Stimulated activated CD4-positive, alpha-beta T cell treated with anti-CD3 and anti-CD28 coated beads, Interleukin-2, amount 100 ng/mL, for 24 hours (primary cell): ENCODE measurements around the gene EZH1.
A peak's percentile ranks its signal among the peaks of the same experiment; 100 is the strongest.

ENCODE experiments used
- DNase-seq, 2 donors: peaks; one replicate each; pipeline ENCODE4 v3.0.0-alpha.2; 2020

The EZH1 gene

DNA sequence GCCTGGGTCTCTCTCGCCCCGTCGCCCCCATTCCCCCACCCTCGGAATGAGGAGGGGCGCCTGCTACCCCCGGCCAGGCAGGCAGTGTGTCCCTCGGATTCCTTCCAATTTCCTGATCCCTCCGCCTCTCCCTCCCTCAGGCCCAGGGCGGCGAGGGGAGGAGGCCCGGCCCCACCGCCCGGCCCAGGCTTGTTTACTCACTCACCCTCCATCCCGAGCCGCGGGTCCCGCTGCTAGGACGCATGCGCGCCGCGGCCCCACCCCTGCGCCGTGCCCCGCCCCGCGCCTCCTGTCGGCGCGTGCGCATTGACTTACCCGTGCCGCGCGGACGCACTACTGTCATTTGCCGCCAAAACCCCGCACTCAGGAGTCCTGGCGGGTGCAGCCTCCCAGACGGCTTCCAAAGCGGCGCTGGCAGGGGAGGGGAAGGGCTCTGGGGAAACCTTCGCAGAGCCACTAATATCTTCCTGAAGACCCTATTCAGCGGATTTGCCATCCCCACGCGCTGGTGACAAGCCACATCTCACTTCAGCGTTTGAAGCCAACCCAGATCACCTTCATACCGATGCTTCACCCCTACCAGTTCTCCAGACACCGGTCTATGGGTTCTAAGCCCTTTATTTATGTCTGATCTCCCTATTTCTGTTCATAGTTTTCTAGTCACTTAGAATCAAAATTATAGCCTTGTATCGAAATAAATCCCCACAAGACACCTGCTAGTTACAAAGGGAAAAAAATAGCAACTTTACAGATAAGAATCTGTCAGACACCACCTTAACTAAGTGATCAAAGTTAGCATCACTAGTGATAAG is at the start of gene EZH1:
Gene EZH1, minus strand, starts transcription at position 235 of the 812 bp plus-strand sequence. CDS start 16,099 bp downstream, outside the sequence.
- peak; percentile 91 to 93 for DNase-seq

DNA sequence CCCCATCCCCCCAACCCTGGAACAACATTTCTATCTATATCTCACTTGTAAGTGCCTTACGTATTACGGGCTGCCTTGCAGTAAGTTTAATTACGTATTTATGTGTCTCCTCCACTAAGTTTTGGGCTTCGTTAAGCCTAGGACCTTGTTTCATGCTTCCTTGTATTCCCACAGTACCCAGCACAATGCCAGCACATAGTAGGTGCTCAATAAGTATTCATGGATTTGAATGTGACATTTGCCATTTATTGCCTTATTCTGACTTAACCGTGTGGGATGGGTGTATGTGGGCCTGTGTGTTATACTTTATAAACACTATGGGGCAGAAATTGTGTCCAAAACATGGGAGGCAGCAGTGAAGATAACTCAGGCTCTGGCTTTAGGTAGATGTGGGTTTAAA is 47.7 kb upstream of the EZH1 start:
- no peak for DNase-seq

DNA sequence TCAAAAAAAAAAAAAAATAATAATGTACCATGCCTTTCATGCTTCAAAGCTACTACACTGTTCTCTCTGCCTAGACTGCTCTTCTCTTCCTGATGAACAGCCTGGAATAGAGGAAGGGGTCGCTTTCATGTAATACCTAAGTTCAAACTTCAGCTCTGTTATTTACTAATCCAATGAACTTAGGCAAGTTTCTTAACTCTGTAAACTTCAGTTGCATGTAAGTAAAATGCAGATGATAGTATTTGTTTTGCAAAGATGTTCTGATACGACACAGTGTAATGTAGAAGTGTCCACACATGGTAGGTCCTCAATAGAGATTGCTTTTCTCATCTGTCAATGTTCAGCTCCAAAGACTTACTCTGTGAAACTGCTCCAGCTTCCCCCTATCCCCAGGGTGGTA is 47.1 kb upstream of the EZH1 start:
- no peak for DNase-seq

DNA sequence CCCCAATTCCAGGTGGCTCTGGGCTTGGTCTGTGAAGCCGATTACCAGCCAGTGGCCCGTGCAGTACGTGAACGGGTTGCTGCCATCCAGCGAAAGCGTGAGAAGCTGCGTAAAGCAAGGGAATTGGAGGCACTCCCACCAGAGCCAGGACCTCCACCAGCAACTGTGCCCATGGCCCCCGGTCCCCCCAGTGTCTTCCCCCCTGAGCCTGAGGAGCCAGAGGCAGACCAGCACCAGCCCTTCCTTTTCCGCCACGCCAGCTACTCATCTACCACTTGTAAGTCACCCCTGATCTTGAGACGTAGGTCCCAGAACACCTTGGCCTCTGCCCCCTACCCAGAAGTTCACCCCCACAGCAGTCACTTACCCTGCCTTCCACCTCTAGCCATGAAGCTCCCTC is 42.4 kb upstream of the EZH1 start:
- no peak for DNase-seq

DNA sequence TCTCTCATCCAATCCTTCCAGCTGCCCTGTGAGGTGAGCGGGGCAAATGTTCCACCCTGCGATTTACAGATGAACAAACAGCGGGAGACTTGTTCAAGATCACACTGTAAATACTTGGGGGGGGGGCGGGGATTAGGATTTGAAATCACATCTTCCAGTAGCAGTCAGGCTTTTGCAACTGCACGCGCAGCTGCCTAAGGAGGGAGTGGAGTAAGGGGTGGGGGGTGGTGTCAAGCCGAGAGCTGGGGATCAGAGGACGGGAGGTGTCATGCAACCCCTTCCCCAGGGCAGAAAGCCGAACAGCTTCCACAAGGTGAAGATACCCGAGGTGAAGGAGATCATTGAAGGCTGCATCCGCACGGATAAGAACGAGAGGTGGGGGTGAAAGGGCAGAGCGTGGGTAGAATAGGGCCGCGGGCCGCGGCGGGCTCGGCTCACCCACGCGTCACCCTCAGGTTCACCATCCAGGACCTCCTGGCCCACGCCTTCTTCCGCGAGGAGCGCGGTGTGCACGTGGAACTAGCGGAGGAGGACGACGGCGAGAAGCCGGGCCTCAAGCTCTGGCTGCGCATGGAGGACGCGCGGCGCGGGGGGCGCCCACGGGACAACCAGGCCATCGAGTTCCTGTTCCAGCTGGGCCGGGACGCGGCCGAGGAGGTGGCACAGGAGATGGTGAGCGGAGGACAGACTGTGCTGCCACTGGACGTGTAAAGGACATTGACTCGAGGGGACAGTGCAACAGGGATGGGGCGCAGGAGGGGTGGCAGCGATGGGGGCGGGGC is 40.2 kb upstream of the EZH1 start:
- DNase-seq: no peak

DNA sequence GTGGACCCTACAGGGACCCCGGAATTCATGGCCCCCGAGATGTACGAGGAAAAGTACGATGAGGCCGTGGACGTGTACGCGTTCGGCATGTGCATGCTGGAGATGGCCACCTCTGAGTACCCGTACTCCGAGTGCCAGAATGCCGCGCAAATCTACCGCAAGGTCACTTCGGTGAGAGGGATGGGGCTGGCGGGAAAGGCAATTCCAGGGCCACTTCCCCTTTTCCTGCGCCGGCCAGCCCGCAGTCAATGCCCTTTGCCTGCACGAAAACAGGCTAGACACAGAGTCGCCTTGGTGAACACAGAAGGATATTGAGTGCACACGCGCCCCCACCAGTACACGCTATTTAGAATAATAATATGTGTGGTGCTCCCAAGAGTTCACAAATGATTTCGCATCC is 39.6 kb upstream of the EZH1 start:
- DNase-seq: no peak

GRCh38 chr17:42783791-42784138 is 38.9 kb upstream of the EZH1 start:
- no peak for DNase-seq

DNA sequence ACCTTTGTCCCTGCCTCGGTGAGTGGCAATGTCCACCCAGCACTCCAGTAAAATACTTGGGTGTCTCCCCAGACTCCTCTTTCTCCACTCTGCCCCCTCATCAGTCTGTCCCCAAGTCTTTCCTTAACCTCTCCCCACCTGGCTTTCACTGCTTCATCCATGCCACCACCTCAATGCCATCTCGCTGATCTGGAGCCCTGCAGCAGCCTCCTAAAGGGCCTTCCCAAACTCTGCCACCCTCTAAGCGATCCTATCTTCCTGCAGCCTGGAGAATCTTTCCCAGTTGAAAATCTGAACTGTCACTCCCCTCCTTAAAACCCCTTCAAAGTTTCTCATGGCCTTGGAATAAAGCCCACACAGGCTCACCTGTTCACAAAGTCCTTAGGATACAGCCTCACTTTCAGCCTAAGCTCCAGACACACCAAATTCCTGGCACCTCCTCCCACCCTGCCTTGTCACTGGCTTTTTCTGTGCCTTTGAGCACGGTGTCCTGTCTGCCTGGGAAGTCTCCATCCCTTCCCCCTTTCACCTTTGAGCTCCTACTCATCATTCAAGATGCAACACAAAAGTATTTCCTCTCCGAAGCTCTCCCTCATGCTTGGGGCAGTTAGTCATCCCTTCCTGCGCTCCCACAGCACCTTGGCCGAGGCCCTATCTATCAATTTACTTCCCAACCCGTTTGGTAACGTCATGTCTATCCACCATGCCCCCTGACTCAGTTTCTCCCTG is 38.4 kb upstream of the EZH1 start:
- no peak for DNase-seq

- no peak for DNase-seq
Observed at GRCh38 chr17:42782166-42783061, 37.6 kb upstream of the EZH1 start.

DNA sequence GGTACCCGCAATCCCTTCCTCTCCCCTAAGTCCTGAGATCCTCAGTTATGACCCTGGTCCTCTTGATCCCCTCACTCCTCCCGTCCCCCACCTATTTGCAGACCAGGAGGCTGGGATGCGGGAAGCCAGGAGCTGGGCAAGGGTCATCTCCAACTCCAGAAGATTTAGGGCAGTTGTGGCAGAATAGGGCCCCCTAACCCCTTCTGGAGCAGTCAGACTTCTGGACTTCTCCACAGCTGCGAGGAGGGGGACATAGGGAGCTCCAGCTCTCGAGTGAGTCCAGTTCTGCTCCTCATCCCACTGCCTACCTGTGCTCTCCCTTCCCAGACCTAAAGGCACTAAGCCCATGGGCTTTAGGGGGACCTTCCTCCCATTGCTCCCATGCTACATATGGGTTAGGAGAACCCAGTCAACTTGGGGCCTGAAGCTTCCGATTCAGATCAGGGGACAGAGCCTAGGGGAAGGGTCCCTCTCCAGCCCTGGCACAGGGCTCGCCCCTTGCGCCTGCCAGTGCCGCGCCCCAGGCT is 36.9 kb upstream of the EZH1 start:
- no peak for DNase-seq

DNA sequence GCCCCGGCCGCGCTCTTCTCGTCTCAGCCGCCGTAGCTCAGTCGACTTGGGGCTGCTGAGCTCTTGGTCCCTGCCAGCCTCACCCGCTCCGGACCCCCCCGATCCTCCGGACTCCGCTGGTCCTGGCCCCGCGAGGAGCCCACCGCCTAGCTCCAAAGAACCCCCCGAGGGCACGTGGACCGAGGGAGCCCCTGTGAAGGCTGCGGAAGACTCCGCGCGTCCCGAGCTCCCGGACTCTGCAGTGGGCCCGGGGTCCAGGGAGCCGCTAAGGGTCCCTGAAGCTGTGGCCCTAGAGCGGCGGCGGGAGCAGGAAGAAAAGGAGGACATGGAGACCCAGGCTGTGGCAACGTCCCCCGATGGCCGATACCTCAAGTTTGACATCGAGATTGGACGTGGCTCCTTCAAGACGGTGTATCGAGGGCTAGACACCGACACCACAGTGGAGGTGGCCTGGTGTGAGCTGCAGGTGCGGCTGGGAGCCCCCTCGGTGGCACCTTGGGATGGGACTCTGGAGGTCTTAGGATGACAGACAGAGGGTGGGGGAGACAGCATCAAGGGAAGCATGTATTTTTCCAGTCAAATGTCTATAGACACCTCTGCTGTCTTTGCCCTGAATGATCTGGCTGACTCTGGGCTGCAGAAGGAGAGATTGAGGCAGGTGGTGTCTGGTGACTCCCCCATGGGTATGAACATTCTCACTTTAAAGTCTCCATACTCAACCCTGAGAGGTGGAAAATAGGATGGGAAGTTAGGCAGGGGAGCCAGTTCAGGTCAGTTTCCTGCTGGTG is 36.2 kb upstream of the EZH1 start:
- no peak for DNase-seq

- DNase-seq: no peak
Observed at GRCh38 chr17:42779936-42780850, 35.4 kb upstream of the EZH1 start, which contains the start of gene WNK4. Gene WNK4 (plus strand): TSS chr17:42780610. CDS start chr17:42780699, 89 bp downstream.

DNA sequence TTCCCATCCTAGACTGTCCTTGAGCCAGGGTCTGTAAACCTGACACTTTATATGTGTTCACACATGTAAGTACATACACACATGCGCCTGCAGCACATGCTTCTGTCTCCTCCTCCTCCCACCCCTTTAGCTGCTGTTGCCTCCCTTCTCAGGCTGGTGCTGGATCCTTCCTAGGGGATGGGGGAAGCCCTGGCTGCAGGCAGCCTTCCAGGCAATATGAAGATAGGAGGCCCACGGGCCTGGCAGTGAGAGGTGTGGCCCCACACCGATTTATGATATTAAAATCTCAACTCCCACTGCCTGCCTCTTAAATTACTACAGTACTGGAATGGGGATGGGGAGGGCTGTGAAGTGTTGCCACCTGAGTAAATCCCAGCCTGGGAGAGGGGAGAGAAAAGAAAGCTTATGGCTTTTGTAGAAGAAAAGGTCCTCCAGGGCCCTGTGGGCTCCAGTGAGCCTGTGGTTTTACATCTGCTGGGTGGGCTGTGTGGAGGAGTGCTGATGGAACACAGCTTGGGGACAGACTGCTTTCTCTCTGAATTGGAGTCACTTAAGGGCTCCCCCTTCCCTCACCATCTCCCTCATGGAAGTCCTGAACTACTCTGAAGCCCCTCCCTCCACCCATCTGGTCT is 34.6 kb upstream of the EZH1 start:
- DNase-seq: no peak

DNA sequence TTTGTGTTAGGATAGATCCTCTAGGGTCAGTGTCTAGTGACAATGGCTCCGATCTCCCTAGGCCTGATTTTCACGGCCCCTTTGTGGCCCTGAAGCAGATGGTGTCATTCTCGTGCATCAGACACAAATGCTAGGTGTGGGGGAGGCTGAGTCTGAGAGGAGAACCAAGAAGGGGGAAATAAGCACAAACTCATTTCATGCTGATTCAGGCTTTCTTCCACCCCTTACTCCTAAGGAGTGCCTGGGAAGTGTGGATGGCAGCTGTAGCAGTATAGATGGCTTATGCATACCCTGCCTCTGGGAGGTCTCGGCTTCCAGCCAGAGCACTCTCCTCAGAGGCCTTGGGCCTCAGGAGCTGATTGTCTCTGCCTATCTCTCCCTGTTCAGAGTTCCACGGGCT is 33.7 kb upstream of the EZH1 start:
- no peak for DNase-seq

GRCh38 chr17:42775534-42776098 is 30.8 kb upstream of the EZH1 start:
- DNase-seq: no peak

DNA sequence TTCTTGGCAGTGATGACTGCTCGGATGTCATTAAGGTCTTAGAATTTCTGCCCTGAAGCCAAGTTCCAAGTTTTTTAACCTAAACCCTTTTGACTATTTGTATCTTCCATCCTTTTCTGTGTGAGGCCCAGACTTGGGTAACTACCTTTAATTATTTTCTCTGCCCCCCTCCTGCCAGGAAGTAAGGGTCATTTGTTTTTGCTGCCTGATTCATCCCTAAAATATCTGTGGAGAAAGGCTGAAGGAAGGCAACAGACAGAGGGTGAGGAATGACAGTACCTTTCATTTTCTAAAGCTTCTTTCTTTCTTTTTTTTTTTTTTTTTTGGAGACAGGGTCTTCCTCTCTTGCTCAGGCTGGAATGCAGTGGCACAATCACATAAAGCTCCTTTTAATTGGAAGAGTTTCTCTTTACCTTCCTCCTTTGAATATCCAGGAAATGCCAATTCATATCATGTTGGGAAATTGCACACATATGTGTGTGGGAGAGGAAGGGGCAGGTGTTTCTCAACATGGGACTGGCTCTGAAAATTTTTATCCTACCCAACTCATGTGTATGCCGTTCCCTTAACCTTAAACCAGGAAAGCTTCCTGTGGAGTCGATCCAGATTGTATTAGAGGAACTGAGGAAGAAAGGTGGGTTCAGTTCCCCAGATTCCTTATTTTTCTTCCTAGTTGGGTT is 29.4 kb upstream of the EZH1 start:
- DNase-seq: no peak

DNA sequence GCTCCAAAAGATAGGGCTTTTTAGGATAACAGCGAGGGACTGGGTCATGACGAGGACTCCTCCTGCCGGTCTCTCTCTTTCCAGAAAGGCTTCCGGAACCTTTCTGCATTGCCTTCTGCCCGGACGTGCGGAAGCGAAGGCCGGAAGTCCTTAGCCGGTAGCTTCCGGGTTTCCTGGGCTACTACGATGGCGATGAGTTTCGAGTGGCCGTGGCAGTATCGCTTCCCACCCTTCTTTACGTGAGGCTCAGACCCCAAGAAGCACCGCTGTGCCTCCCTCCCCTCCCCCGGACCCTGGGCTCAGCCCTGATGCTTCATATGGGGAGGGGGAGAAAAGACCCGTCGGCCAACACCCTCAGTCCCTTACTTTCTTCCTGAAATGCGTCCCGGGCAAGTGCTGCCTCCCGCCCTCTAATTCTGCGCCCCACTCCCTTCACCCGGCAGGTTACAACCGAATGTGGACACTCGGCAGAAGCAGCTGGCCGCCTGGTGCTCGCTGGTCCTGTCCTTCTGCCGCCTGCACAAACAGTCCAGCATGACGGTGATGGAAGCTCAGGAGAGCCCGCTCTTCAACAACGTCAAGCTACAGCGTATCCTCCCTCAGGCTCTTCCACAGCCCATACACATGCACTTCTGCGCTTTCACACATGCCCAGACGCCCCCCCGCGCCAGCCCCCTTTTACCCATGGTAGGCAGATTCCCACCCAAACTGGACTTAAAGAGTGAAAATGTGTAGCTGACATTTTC is 28.6 kb upstream of the EZH1 start, which contains the start of gene VPS25:
Gene VPS25, plus strand, starts transcription at position 160 of the 746 bp plus-strand sequence. Its CDS starts 27 bp downstream, at position 187.
- DNase-seq: peak; percentile 74 to 80

GRCh38 chr17:42772945-42773289 is 28.1 kb upstream of the EZH1 start:
- DNase-seq: no peak
